HEK293 (cell line): ENCODE measurements around the gene AKAP8L.
"Not testable (repeated sequence)": the region's sequence is repeated elsewhere in the genome, so short reads cannot be mapped to it uniquely, and the experiment has no call there.

Experiments
- CTCF ChIA-PET: fragments of 350-600 bp; formaldehyde crosslinking; extraction: SDS; loops from one replicate; lab custom pipeline; 2021; ENCODE audit warnings: antibody characterized with exemption; lab: Yijun Ruan, JAX
- POLR2A ChIA-PET: fragments of 300-600 bp; formaldehyde crosslinking; extraction: SDS; loops from one replicate; lab custom pipeline; 2020; ENCODE audit warnings: antibody characterized with exemption, inconsistent platforms; lab: Yijun Ruan, JAX
- H3K27ac ChIP-seq: fragments of 200-500 bp; sonication (Bioruptor generic); 2 replicates; pipeline ENCODE4 v1.5.1; 2014; ENCODE audit warnings: low read depth, low read length, control low read depth, inconsistent platforms; ENCODE audit errors: extremely low read depth
- H3K36me3 ChIP-seq, 2 experiments: fragments of 200-500 bp in 1 of 2; sonication (Bioruptor generic) in 1 of 2; 1 replicate in 1 of 2; 2 replicates in 1 of 2; pipeline ENCODE4 v1.5.1; 2014 to 2017; ENCODE audit warnings: inconsistent platforms in 2 of 2, low read length in 2 of 2; ENCODE audit not compliant: control insufficient read depth in 2 of 2, insufficient read depth in 1 of 2
- H3K4me1 ChIP-seq: fragments of 200-500 bp; sonication (Bioruptor generic); 2 replicates; pipeline ENCODE4 v1.5.1; 2014; ENCODE audit warnings: mild to moderate bottlenecking, low read length, inconsistent platforms; ENCODE audit not compliant: control insufficient read depth, insufficient read depth
- H3K4me3 ChIP-seq: 2 replicates; pipeline ENCODE4 v1.5.1; 2011; ENCODE audit warnings: low read depth, mild to moderate bottlenecking, control low read depth, low read length, moderate library complexity
- H3K9me3 ChIP-seq: fragments of 200-500 bp; sonication (Bioruptor generic); 2 replicates; pipeline ENCODE4 v1.5.1; 2014; ENCODE audit warnings: low read depth, low read length, inconsistent platforms; ENCODE audit not compliant: control insufficient read depth, insufficient read depth
- ELK4 ChIP-seq: IDR thresholded peaks from 2 replicates; pipeline ENCODE4 v1.6.1; 2011; ENCODE audit warnings: mild to moderate bottlenecking, low read depth, low read length, borderline replicate concordance
- IKZF3 ChIP-seq: fragments of 450-650 bp; IDR thresholded peaks from 2 replicates; pipeline ENCODE4 v1.5.0; 2018; ENCODE audit warnings: missing biosample characterization, mild to moderate bottlenecking, missing genetic modification characterization, moderate library complexity
- KLF17 ChIP-seq: fragments of 450-650 bp; formaldehyde crosslinking; IDR thresholded peaks from 2 replicates; pipeline ENCODE4 v1.5.1; 2016; ENCODE audit warnings: missing biosample characterization, missing genetic modification characterization
- PRDM2 ChIP-seq: fragments of 450-650 bp; formaldehyde crosslinking; IDR thresholded peaks from 2 replicates; pipeline ENCODE4 v1.5.1; 2016; ENCODE audit warnings: missing biosample characterization, missing genetic modification characterization, borderline replicate concordance
- ZBTB26 ChIP-seq: fragments of 450-650 bp; formaldehyde crosslinking; optimal IDR thresholded peaks from 2 replicates; pipeline ENCODE3; 2016; ENCODE audit warnings: missing biosample characterization, mild to moderate bottlenecking, missing genetic modification characterization
- ZBTB7A ChIP-seq: fragments of 450-650 bp; formaldehyde crosslinking; IDR thresholded peaks from 2 replicates; pipeline ENCODE4 v1.5.1; 2016; ENCODE audit warnings: low read depth, missing biosample characterization, missing genetic modification characterization
- ZNF121 ChIP-seq: fragments of 450-650 bp; formaldehyde crosslinking; IDR thresholded peaks from 2 replicates; pipeline ENCODE4 v1.5.1; 2016; ENCODE audit warnings: missing biosample characterization, missing genetic modification characterization
- ZNF394 ChIP-seq: fragments of 450-650 bp; formaldehyde crosslinking; IDR thresholded peaks from 2 replicates; pipeline ENCODE4 v1.5.1; 2016; ENCODE audit warnings: missing biosample characterization, missing genetic modification characterization, mild to moderate bottlenecking, moderate library complexity, borderline replicate concordance
- ZNF600 ChIP-seq: fragments of 450-650 bp; formaldehyde crosslinking; IDR thresholded peaks from 2 replicates; pipeline ENCODE4 v1.5.1; 2016; ENCODE audit warnings: missing biosample characterization, missing genetic modification characterization
- ZNF664 ChIP-seq: fragments of 450-650 bp; formaldehyde crosslinking; IDR thresholded peaks from 2 replicates; pipeline ENCODE4 v1.5.1; 2016; ENCODE audit warnings: missing biosample characterization, missing genetic modification characterization

The AKAP8L gene

GRCh38 chr19:15396436-15396835 is 22.4 kb downstream of the AKAP8L start:
- no peak overlapping the region for H3K27ac ChIP-seq
- TF ChIP-seq ZBTB7A (tag by site-specific recombination) (no peak), ZNF600 (tag by site-specific recombination) (0 out of 2 replicates have a peak, but pooled peaks have one; percentile 43)
- TF ChIP-seq, all 188 proteins: peak for 1
- Histone ChIP-seq H3K9me3 (no peaks in the 10 kb centered on the region), H3K4me3 (no peak overlapping the region), H3K36me3 (peaks cover 51 to 87% of the 10 kb centered on the region in 2 experiments), H3K4me1 (no peaks in the 10 kb centered on the region)
- POLR2A ChIA-PET = no interaction called here
- CTCF ChIA-PET = no interaction called here

GRCh38 chr19:15395251-15395650 is 23.5 kb downstream of the AKAP8L start:
- H3K27ac ChIP-seq, H3K4me3 ChIP-seq, H3K9me3 ChIP-seq, H3K4me1 ChIP-seq, CTCF ChIA-PET: not testable (repeated sequence)
- POLR2A ChIA-PET = interaction anchor here (1.3 kb wide), 1 partner anchor 15 kb away, joined by 4 read pairs; no protein-coding TSS in a partner anchor
- peaks cover 48 to 81% of the 10 kb centered on the region in 2 experiments for H3K36me3 ChIP-seq

GRCh38 chr19:15394426-15394825 is 24.4 kb downstream of the AKAP8L start:
- TF ChIP-seq ZNF121 (tag by site-specific recombination) (peak; percentile 49; the same call in 1 of the 2 replicates), IKZF3 (tag by site-specific recombination) (no peak), KLF17 (tag by site-specific recombination) (no peak), ZNF664 (tag by site-specific recombination) (0 out of 2 replicates have a peak, but pooled peaks have one; percentile 24), ZBTB26 (tag by site-specific recombination) (no peak), PRDM2 (tag by site-specific recombination) (no peak), ZNF394 (no peak), ELK4 (no peak)
- TF ChIP-seq, all 188 proteins: peak for 2
- H3K9me3 ChIP-seq = no peaks in the 10 kb centered on the region
- H3K27ac ChIP-seq = no peak overlapping the region
- ChIA-PET CTCF (interaction anchor here (0.7 kb wide), 1 partner anchor 22 kb away, joined by 5 read pairs; no protein-coding TSS in a partner anchor), POLR2A (interaction anchor here (1.3 kb wide), 1 partner anchor 14 kb away, joined by 4 read pairs; no protein-coding TSS in a partner anchor)
- no peaks in the 10 kb centered on the region for H3K4me1 ChIP-seq
- no peak overlapping the region for H3K4me3 ChIP-seq
- peaks cover 48 to 75% of the 10 kb centered on the region in 2 experiments for H3K36me3 ChIP-seq
